Astrocyte (in vitro differentiated cells and primary cell): Measurements from ENCODE around the gene AGTRAP.

Source experiments
- EZH2 ChIP-seq: IDR thresholded peaks from 2 replicates; pipeline ENCODE4 v1.6.1; 2012; ENCODE audit warnings: mild to moderate bottlenecking, low read length, inconsistent platforms; ENCODE audit not compliant: insufficient read depth
- TF ChIP-seq, protein P1 (sequence below): IDR thresholded peaks from 2 replicates; pipeline ENCODE4 v1.5.1; 2011; ENCODE audit warnings: low read depth, mild to moderate bottlenecking, inconsistent platforms, low read length, moderate library complexity; ENCODE audit not compliant: insufficient read depth

DNA sequence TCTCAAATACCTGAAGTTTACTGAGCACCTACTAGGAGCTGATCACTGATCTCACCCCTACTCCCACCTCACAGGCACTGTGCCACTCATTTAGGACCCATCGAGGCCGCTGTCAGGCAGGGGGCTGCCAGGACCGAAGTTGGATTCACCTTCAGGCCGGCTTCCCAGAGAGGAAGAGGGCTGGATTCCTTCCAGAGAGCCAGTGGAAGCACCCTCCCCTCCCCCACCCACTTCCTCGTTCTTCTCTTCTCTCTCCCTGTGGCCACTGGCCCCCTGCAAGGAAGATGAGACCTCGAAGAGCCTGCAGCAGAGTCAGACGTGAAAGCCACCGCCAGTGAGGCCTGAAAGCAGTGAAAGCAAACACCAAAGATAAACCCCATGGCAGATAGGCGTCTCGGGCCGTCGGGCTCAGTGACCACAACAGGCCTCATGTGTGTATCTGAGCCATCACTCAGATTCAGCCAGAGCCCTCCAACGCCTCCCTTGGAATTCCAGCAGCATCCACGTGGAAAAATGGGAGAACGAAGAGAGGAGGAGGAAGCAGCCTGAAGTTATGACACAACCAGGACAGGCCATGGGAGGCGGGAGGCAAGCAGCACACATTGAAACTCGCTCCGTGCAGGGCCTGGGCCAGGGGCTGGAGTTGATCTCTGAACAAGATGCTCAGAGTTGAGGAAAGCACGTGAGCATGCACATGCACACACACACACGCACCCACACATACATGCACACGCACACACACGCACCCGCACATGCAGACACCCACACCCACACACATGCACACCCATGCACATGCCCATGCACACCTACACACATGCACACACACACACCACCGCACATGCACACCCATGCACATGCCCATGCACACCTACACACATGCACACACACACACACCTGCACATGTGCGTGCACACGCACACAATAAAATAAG lies 6.2 kb upstream of the AGTRAP start:
- TF ChIP-seq, protein P1, sequence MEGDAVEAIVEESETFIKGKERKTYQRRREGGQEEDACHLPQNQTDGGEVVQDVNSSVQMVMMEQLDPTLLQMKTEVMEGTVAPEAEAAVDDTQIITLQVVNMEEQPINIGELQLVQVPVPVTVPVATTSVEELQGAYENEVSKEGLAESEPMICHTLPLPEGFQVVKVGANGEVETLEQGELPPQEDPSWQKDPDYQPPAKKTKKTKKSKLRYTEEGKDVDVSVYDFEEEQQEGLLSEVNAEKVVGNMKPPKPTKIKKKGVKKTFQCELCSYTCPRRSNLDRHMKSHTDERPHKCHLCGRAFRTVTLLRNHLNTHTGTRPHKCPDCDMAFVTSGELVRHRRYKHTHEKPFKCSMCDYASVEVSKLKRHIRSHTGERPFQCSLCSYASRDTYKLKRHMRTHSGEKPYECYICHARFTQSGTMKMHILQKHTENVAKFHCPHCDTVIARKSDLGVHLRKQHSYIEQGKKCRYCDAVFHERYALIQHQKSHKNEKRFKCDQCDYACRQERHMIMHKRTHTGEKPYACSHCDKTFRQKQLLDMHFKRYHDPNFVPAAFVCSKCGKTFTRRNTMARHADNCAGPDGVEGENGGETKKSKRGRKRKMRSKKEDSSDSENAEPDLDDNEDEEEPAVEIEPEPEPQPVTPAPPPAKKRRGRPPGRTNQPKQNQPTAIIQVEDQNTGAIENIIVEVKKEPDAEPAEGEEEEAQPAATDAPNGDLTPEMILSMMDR: no peak
- no peak for TF ChIP-seq EZH2
